ENCODE results near the gene ADAM30. TPM values are rescaled to one million over a fixed set of nuclear protein-coding genes. Genes with fewer than 3 reads are reported as not detected.

Gene ADAM30
- total RNA-seq, 2 experiments from 2014 or later = not detected

GRCh38 chr1:119882132-119883049 is 13.9 kb downstream of the ADAM30 start:
- ChIA-PET CTCF (interaction anchor here (2.0 kb wide), 1 partner anchor 11 kb away, joined by 5 read pairs; no protein-coding TSS in a partner anchor), POLR2A (no interaction called here)
- Mint-ChIP-seq H3K27me3 (peaks cover 16% of the 10 kb centered on the region), H3K9me3 (no peaks in the 10 kb centered on the region), H3K4me1 (no peaks in the 10 kb centered on the region), H3K27ac (no peak overlapping the region), H3K4me3 (no peak overlapping the region), H3K36me3 (ENCODE audit: low read depth) (no peaks in the 10 kb centered on the region)
- no peak for DNase-seq

- peaks cover 16% of the 10 kb centered on the region for H3K27me3 Mint-ChIP-seq
- no peak for DNase-seq
- POLR2A ChIA-PET = no interaction called here
- no peaks in the 10 kb centered on the region for H3K9me3 Mint-ChIP-seq
- CTCF ChIA-PET = interaction anchor here (2.3 kb wide), 1 partner anchor 10 kb away, joined by 11 read pairs; no protein-coding TSS in a partner anchor
- H3K36me3 Mint-ChIP-seq (ENCODE audit: low read depth) = no peaks in the 10 kb centered on the region
- H3K4me1 Mint-ChIP-seq = no peaks in the 10 kb centered on the region
- no peak overlapping the region for H3K27ac Mint-ChIP-seq
- no peak overlapping the region for H3K4me3 Mint-ChIP-seq
These were observed 16.5 kb downstream of the ADAM30 start for GRCh38 chr1:119879510-119880434.

- Mint-ChIP-seq H3K4me1 (no peaks in the 10 kb centered on the region), H3K27ac (no peak overlapping the region), H3K36me3 (ENCODE audit: low read depth) (no peaks in the 10 kb centered on the region), H3K27me3 (peaks cover 27% of the 10 kb centered on the region), H3K9me3 (no peaks in the 10 kb centered on the region), H3K4me3 (no peak overlapping the region)
- CTCF ChIA-PET = interaction anchor here (1.0 to 2.3 kb wide), 2 partner anchors 8 to 19 kb away, joined by 4 to 11 read pairs; no protein-coding TSS in a partner anchor
- no peak for DNase-seq
- POLR2A ChIA-PET = no interaction called here
These were observed 18.1 kb downstream of the ADAM30 start for GRCh38 chr1:119878171-119878570.

- Mint-ChIP-seq H3K4me3 (no peak overlapping the region), H3K27ac (no peak overlapping the region), H3K4me1 (peaks cover 2% of the 10 kb centered on the region), H3K27me3 (peaks cover 42% of the 10 kb centered on the region), H3K36me3 (ENCODE audit: low read depth) (no peaks in the 10 kb centered on the region), H3K9me3 (no peaks in the 10 kb centered on the region)
- CTCF ChIA-PET = interaction anchor here (0.7 to 1.2 kb wide), 3 partner anchors 9 to 15 kb away, joined by 3 read pairs; no protein-coding TSS in a partner anchor
- DNase-seq = no peak
- POLR2A ChIA-PET = no interaction called here
These were observed 22.1 kb downstream of the ADAM30 start for GRCh38 chr1:119874186-119874585.

- ChIA-PET POLR2A (no interaction called here), CTCF (interaction anchor here (0.7 to 1.2 kb wide), 3 partner anchors 8 to 15 kb away, joined by 3 read pairs; no protein-coding TSS in a partner anchor)
- Mint-ChIP-seq H3K9me3 (no peaks in the 10 kb centered on the region), H3K27ac (no peak overlapping the region), H3K4me1 (peaks cover 2% of the 10 kb centered on the region), H3K36me3 (ENCODE audit: low read depth) (no peaks in the 10 kb centered on the region), H3K4me3 (no peak overlapping the region), H3K27me3 (peaks cover 40% of the 10 kb centered on the region)
- DNase-seq = no peak
These were observed 22.9 kb downstream of the ADAM30 start for GRCh38 chr1:119873135-119874015.

GRCh38 chr1:119871881-119872280 is 24.4 kb downstream of the ADAM30 start:
- no peaks in the 10 kb centered on the region for H3K9me3 Mint-ChIP-seq
- no peak overlapping the region for H3K4me3 Mint-ChIP-seq
- ChIA-PET POLR2A (no interaction called here), CTCF (interaction anchor here (0.6 to 1.8 kb wide), 2 partner anchors 11 to 238 kb away, joined by 3 to 5 read pairs; no protein-coding TSS in a partner anchor)
- H3K27ac Mint-ChIP-seq = no peak overlapping the region
- no peak for DNase-seq
- H3K36me3 Mint-ChIP-seq (ENCODE audit: low read depth) = no peaks in the 10 kb centered on the region
- peaks cover 39% of the 10 kb centered on the region for H3K27me3 Mint-ChIP-seq
- H3K4me1 Mint-ChIP-seq = peaks cover 2% of the 10 kb centered on the region

DNA sequence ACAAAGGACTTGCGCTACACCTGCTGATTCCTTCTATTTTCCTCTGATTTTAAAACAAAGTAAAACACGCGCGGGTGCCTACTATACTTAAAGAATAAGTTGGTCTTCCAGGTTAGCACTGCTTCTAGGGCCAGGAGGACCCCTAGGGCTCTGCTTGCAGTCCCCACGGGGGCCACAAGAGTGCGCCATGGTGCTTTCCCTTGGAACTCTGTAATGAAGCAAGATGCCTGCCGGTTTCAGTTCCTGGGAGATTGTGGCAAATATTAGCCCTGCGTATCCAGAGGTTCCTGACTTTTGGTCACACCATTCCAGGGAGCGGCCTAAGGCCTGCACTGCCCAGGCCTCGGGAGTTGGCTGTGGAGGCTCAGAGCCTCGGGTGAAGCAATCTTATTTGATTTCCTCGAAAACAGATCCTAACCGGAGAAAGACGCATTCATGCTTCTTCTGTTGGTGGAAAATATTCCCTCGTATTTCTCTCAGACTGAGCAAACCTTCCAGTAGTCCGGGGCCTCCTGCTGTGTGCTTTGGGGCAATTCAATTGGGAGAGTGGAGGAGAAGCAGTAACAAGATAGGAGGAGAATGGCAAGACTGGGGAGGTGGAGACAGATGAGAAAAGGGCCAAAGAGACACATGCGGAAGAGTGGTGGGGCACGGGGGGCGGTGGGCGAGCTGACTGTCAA is 25.3 kb downstream of the ADAM30 start:
- Mint-ChIP-seq H3K4me3 (no peak overlapping the region), H3K9me3 (no peaks in the 10 kb centered on the region), H3K27me3 (peaks cover 46% of the 10 kb centered on the region), H3K4me1 (peaks cover 2% of the 10 kb centered on the region), H3K27ac (no peak overlapping the region), H3K36me3 (ENCODE audit: low read depth) (no peaks in the 10 kb centered on the region)
- CTCF ChIA-PET = interaction anchor here (1.1 to 4.0 kb wide), 5 partner anchors 8 to 13 kb away, joined by 3 to 16 read pairs (median 5); no protein-coding TSS in a partner anchor
- peak; percentile 73 for DNase-seq
- POLR2A ChIA-PET = no interaction called here

DNA sequence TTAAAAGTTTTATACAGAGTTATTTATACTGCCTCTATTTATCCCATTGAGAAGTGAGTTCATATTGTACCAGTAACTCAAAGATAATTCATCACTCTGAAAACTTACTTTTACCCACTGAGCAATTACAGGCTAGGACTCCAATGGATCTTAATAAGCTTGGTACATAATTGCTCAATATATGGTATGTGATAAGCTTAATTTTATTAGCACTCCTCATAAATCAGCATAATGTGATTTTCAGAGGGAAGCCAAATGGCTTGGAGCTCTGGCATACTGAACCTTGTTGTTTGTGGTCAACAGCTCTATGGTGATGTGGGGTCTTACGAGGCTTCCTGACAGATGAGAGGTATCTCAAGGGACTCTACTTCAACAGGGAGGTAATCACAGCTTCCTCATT is 26.3 kb downstream of the ADAM30 start:
- Mint-ChIP-seq H3K9me3 (no peaks in the 10 kb centered on the region), H3K36me3 (ENCODE audit: low read depth) (no peaks in the 10 kb centered on the region), H3K27ac (no peak overlapping the region), H3K4me3 (no peak overlapping the region), H3K27me3 (peaks cover 54% of the 10 kb centered on the region), H3K4me1 (peaks cover 2% of the 10 kb centered on the region)
- ChIA-PET POLR2A (no interaction called here), CTCF (interaction anchor here (1.1 to 4.0 kb wide), 4 partner anchors 9 to 61 kb away, joined by 3 to 16 read pairs (median 7); no protein-coding TSS in a partner anchor)
- DNase-seq = no peak

GRCh38 chr1:119868176-119868575 is 28.1 kb downstream of the ADAM30 start:
- Mint-ChIP-seq H3K4me3 (no peak overlapping the region), H3K4me1 (peaks cover 2% of the 10 kb centered on the region), H3K27me3 (peaks cover 55% of the 10 kb centered on the region), H3K9me3 (no peaks in the 10 kb centered on the region), H3K27ac (no peak overlapping the region), H3K36me3 (ENCODE audit: low read depth) (no peaks in the 10 kb centered on the region)
- POLR2A ChIA-PET = no interaction called here
- CTCF ChIA-PET = interaction anchor here (4.0 kb wide), 1 partner anchor 8 kb away, joined by 16 read pairs; no protein-coding TSS in a partner anchor
- DNase-seq = no peak

GRCh38 chr1:119866451-119866850 is 29.9 kb downstream of the ADAM30 start:
- Mint-ChIP-seq H3K27me3 (peaks cover 56% of the 10 kb centered on the region), H3K27ac (no peak overlapping the region), H3K9me3 (no peaks in the 10 kb centered on the region), H3K4me3 (no peak overlapping the region), H3K4me1 (peaks cover 2% of the 10 kb centered on the region), H3K36me3 (ENCODE audit: low read depth) (no peaks in the 10 kb centered on the region)
- CTCF ChIA-PET = no interaction called here
- DNase-seq = no peak
- POLR2A ChIA-PET = no interaction called here

GRCh38 chr1:119865627-119866026 is 30.7 kb downstream of the ADAM30 start:
- DNase-seq = no peak
- Mint-ChIP-seq H3K27ac (no peak overlapping the region), H3K4me1 (no peaks in the 10 kb centered on the region), H3K27me3 (peaks cover 56% of the 10 kb centered on the region), H3K36me3 (ENCODE audit: low read depth) (no peaks in the 10 kb centered on the region), H3K9me3 (no peaks in the 10 kb centered on the region), H3K4me3 (no peak overlapping the region)
- POLR2A ChIA-PET = no interaction called here
- CTCF ChIA-PET = interaction anchor here (0.7 kb wide), 1 partner anchor 8 kb away, joined by 3 read pairs; no protein-coding TSS in a partner anchor
